Stimulated activated CD4-positive, alpha-beta T cell treated with anti-CD3 and anti-CD28 coated beads, Interleukin-15, amount 100 ng/mL, for 48 hours (primary cell): ENCODE results near the gene MMP11.
A peak's percentile ranks its signal among the peaks of the same experiment; 100 is the strongest.
"Not testable (repeated sequence)": the region's sequence is repeated elsewhere in the genome, so short reads cannot be mapped to it uniquely, and the experiment has no call there.

Source experiments
- DNase-seq, 2 donors: peaks; one replicate each; pipeline ENCODE4 v3.0.0-alpha.2; 2020; ENCODE audit warnings: low read depth in 2 of 2

MMP11 gene, protein sequence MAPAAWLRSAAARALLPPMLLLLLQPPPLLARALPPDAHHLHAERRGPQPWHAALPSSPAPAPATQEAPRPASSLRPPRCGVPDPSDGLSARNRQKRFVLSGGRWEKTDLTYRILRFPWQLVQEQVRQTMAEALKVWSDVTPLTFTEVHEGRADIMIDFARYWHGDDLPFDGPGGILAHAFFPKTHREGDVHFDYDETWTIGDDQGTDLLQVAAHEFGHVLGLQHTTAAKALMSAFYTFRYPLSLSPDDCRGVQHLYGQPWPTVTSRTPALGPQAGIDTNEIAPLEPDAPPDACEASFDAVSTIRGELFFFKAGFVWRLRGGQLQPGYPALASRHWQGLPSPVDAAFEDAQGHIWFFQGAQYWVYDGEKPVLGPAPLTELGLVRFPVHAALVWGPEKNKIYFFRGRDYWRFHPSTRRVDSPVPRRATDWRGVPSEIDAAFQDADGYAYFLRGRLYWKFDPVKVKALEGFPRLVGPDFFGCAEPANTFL

GRCh38 chr22:23772649-23773473 lies at the start of gene MMP11:
TSS of gene MMP11 (plus strand) at chr22:23772849. CDS start at chr22:23772871, 22 bp downstream.
- no peak for DNase-seq

- not testable (repeated sequence) for DNase-seq
These were observed 44.5 kb upstream of the MMP11 start for GRCh38 chr22:23728108-23728507.

DNA sequence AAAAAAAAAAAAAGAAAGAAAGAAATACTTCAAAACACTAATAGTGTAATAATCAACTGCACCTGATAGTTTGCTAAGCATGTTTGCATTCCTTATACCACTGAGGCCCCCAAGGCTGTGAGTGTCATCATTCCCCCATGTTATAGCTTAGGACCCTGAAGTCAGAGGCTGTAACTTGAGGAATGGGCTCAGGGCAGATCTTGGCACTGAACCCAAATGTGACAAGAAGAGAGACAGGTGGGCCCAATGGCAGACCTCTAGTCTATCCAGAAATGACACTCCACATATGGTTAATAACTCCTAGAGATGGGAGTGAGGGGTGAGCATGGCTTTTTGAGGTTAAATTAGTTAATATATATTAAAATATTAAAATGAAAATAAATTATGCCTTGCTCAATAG lies 35.0 kb upstream of the MMP11 start:
- no peak for DNase-seq

DNA sequence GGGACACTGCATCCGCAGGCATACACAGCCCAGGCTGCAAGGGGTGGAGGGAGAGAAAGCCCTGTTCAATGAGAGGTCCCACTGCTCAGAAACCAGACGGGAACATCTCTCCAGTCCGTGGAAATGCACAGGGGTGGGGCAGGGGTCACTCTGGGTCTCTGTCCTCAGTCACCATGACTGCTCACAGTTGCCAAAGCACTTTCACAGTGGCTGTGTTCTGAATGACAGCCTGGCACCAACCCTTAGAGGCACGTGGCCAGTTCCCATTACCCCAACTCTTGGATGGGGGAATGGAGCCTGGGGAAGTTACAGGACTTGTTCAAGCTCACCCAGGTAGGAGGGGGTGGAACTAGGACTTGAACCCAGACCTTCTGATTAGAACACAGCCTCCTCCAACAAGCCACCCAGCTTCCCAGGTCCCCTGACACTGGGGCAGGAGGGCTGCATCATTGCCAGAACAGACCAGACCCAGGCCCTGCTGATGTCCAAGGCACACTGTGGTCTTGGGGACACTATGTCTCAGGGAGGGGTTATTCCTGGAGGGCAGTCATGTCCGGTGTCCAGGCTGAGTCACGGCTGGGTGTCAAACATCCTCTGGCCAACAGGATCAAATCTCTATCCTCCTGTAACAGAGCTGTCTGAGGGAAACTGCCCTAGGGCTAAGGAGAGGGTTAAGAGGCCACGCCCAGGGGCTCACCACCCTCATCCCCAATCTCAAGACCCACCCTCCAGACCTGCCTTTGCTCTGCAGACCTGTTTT lies 30.0 kb upstream of the MMP11 start:
- no peak for DNase-seq

DNA sequence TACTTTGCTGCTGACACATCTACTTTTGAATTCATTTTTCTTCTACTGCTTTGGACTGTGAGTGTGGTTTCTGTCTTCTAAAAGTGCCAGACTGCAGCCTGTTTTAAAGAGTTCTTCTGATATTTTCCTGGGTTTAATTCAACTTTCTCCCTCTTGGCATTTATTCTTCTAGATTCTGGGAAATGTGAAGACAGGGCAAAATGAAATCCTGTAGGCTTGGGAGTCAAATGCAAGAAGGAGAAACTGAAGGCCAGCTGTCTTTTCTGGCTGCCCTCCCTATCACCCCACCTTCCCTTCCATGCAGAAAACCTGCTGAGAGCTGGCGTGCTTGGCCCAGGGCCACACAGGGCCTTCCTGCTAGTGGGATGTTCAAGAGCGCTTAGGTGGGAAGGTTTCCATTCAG lies 29.3 kb upstream of the MMP11 start:
- DNase-seq, result no peak

DNA sequence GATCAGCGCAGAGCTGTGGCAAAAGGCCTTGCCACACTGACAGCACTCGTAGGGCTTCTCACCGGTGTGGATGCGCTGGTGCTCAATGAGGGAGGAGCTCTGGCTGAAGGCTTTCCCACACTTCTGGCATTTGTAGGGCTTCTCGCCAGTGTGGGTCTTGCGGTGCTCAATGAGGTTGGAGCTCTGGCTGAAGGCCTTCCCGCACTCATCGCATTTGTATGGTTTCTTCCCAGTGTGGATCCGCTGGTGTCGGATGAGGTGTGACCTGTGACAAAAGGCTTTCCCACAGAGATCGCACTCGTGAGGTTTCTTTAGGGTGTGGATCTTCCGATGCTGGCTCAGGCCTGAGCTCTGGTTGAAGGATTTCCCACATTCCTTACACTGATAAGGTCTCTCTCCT lies 28.6 kb upstream of the MMP11 start:
- DNase-seq, result no peak

DNA sequence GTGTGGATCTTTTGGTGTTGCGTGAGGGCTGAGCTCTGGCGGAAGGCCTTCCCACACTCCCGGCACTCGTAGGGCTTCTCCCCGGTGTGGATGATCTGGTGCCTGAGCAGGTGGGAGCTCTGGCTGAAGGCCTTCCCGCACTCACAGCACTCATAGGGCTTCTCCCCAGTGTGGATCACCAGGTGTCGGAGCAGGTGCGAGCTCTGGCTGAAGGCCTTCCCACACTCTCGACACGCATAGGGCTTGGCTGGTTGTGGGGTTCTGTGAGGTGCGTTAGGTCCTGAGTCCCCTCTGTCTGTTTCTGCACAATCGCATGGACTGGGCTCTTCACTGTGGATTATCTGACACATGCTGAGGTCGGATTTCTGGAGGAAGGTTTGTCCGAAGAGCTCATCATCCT lies 28.2 kb upstream of the MMP11 start:
- no peak for DNase-seq

DNA sequence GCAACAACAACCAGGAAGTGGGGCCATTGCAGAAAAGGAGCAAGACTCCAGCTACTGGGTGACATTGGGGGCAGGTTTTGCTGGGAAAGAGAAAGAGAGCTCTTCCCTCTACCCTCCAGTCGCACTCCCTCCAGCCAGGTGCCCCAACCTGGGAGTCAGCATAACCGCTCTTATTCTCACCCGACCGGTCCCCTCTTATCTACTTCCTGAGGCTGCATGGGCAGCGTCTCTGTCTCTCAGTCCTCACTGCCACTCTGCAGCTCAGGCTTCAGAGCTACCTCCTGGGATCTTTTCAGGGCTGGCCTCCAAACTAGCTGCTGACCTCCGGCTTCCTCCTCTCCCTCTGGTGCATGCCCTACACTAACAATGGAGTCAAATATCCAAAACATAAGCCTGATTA lies 26.9 kb upstream of the MMP11 start:
- DNase-seq, result no peak

GRCh38 chr22:23749841-23750301 lies 22.8 kb upstream of the MMP11 start:
- no peak for DNase-seq

DNA sequence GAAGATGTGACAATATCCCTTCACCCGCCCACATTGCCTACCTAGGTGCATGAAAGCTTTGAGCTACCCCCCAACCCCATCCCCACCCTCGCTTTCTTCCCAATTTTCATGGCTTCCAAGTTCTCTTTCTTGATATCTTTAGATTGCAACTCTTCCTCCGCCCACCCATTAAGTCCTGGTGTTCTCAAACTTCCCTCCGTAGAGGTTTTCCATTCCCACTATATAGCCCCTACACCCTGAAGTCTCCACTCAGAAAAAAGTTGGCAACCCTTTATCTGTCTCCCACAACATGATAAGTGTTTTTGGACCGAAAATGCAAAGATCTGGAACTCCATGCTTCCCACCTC lies 22.3 kb upstream of the MMP11 start:
- DNase-seq, result no peak

- peak; percentile 58 to 76 for DNase-seq
These were observed 21.8 kb upstream of the MMP11 start, which contains the start of gene ZNF70 for GRCh38 chr22:23750714-23751440. TSS of gene ZNF70 (minus strand) at chr22:23751112. CDS start at chr22:23745140, 5,972 bp downstream.

DNA sequence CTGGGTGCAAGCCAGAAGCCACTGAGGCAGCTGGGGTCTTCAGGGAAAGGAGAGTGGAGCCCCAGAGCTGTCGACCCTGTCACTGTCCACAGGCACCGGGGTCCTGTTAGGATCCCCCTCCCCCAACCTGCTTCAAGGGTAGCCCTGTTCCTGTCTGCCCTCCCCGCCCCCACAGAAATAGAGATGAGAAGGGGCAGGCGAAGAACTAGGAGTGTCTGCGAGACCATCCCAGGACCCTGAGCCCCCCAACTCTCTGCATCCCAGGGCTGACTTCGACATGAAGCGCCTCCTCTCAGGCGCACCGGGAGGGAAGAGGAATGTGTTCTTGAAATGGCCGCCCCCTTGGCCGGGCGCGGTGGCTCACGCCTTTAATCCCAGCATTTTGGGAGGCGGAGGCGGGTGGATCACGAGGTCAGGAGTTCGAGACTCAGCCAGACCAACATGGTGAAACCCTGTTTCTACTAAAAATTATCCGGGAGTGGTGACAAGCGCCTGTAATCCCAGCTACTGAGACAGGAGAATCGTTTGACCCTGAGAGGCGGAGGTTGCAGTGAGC lies 21.1 kb upstream of the MMP11 start:
- DNase-seq, result no peak

DNA sequence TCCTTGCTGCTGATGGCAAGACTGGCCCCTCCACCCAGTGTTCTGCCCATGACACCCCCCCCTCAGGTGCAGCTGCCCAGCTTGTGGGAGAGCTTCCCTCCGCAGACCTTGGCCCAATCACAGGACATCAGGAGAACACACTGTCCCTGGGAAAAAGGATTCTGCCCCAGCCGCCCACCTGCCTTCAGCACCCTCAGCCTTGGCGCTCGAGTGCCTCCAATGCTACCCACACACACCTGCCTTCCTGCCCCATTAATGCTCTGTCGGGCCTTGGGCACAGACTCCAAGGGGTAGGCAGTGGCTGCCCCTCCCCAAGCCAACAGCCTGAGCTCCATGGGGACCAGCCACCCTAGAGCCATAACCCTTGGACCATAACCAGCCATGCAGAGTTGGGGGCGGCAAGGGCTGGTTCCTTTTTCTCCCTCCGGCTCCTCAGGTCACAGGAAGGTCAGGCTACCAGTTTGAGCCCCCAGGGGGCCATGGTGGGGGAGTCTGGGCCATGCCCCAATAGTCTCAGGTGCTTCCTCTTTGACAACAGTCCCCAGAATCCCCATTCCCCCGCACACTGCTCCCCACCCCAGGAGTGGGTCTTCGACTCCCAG lies 20.5 kb upstream of the MMP11 start:
- no peak for DNase-seq

- no peak for DNase-seq
These were observed 19.9 kb upstream of the MMP11 start for GRCh38 chr22:23752750-23753149.

- DNase-seq, result no peak
These were observed 19.3 kb upstream of the MMP11 start for GRCh38 chr22:23753385-23753784.

GRCh38 chr22:23754220-23754919 lies 18.3 kb upstream of the MMP11 start, which contains the start of gene VPREB3:
TSS of gene VPREB3 (minus strand) at chr22:23754425. CDS start at chr22:23754363, 62 bp downstream.
- no peak for DNase-seq

DNA sequence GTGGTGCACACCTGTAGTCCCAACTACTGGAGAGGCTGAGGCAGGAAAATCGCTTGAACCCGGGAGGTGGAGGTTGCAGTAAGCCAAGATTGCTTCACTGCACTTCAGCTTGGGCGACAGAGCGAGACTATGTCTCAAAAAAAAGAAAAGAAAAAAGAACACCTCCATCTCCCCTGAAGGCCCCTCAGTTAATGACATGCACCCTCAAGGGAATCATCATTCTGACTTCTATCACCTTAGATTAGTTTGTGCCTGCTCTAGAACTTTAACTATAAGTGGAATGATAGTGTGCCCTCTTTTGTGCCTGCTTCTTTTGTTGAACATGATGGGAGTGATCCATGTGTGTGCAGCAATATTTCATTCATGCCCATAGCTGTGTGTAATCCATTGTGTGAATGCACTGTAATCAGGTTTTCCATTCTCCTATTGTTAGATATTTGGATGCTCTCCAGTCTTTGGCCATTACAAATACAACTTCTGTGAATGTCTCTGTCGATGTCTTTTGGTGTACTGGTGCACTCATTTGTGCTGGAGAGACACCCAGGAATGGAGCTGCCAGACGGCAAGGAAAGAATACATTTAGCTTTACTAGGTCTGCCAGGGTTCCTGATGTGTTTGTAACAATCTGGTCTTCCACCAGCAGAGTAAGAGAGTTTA lies 17.5 kb upstream of the MMP11 start:
- no peak for DNase-seq

- no peak for DNase-seq
These were observed 16.9 kb upstream of the MMP11 start for GRCh38 chr22:23755711-23756110.

DNA sequence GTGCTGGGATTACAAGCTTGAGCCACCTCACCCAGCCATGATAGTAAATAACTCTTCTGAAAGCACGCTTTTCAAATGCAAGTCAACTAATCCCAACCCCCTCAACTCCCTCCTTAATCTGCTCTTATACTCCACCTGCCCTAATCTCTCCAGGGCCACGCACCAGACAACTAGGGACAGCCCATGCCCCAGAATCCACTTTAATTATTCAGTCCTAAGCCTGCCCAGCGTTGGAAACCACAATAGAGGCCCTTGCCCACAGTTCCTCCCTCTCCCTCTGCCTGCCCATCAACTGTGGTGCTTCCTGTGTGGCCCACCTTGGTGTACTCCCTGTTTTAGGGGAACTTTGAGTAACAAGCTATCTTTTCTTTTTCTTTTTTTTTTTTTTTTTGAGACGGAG lies 15.8 kb upstream of the MMP11 start:
- DNase-seq, result no peak
